ENCODE results near the gene SFXN2. TPM values are rescaled to one million over a fixed set of nuclear protein-coding genes. Genes with fewer than 3 reads are reported as not detected.

The SFXN2 gene
- total and polyA plus RNA-seq, 8 donors, result 5.6 to 21.6 (median 10.0) TPM

- Histone ChIP-seq H3K4me1 (peaks cover 0 to 6% (median under 1%) of the 10 kb centered on the region in 3 donors), H3K27ac (no peak overlapping the region), H3K9me3 (no peaks in the 10 kb centered on the region), H3K4me3 (no peak overlapping the region), H3K36me3 (no peaks in the 10 kb centered on the region), H3K27me3 (no peaks in the 10 kb centered on the region)
- FAIRE-seq (no peak), DNase-seq (no peak), ATAC-seq (no peak)
- TF ChIP-seq CTCF (IDR thresholded peaks at IDR 0.05), result no peak
- WGBS, 2 donors, result 64 to 67% methylated on average over 6 of the region's 6 CpGs
- intact Hi-C loops (cut with DNase I), result no loop called here
Measured at GRCh38 chr10:102764470-102765161, 50.2 kb downstream of the SFXN2 start.

GRCh38 chr10:102765336-102765735, 50.9 kb downstream of the SFXN2 start:
- no peak for TF ChIP-seq CTCF (IDR thresholded peaks at IDR 0.05)
- H3K4me1 ChIP-seq, result peaks cover 7 to 13% (median 8%) of the 10 kb centered on the region in 3 donors
- no peaks in the 10 kb centered on the region for H3K27me3 ChIP-seq
- no peaks in the 10 kb centered on the region for H3K9me3 ChIP-seq
- no peak for DNase-seq
- FAIRE-seq, result no peak
- no peak for ATAC-seq
- no peak overlapping the region for H3K27ac ChIP-seq
- no peak overlapping the region for H3K4me3 ChIP-seq
- intact Hi-C loops (cut with DNase I), result no loop called here
- no peaks in the 10 kb centered on the region for H3K36me3 ChIP-seq
- WGBS, 2 donors, result 78 to 88% methylated on average over 7 of the region's 7 CpGs

- H3K27me3 ChIP-seq, result no peaks in the 10 kb centered on the region
- no peak for DNase-seq
- H3K4me3 ChIP-seq, result no peak overlapping the region
- no peak overlapping the region for H3K27ac ChIP-seq
- intact Hi-C loops (cut with DNase I), result no loop called here
- no peak for TF ChIP-seq CTCF (IDR thresholded peaks at IDR 0.05)
- no peak for FAIRE-seq
- peaks cover 15 to 23% (median 16%) of the 10 kb centered on the region in 3 donors for H3K4me1 ChIP-seq
- WGBS, 2 donors, result 90 to 94% methylated on average over 9 of the region's 9 CpGs
- no peaks in the 10 kb centered on the region for H3K9me3 ChIP-seq
- no peak for ATAC-seq
- H3K36me3 ChIP-seq, result no peaks in the 10 kb centered on the region
Measured at GRCh38 chr10:102767428-102768160, 53.2 kb downstream of the SFXN2 start.

DNA sequence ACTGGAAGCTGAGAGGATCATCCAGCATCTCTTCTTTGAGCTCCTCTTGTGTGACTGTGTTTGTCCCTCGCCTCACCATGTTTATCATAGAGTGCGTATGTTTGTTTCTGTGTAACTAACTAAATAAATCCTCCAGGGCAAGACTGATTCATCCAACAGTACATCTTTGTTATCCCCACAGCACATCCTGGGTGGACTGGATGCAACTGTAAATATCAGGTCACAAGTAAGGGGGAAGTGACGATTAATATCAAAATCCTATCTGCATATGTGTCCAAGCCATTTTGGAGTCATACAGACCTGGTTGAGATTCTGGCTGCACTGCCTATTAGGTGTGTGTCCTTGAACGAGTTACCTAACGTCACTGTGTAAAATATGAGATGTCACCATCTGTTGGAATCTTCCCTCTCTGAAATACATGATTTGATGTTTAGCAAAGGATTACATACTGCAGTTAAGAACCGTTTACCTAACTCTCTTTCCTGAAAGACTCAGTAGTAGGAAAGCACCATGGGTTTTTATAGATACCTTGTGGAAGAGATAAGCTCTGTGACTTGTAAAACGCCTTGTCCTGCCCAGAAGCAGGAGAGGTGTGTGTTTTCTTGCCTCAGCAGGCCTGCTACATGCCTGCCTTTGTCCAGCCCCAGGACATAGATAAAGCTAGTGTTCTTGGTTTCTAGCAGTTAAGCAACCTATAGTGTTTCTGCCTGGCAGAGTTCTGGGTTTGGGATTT, 55.1 kb downstream of the SFXN2 start:
- H3K9me3 ChIP-seq, result no peaks in the 10 kb centered on the region
- H3K27me3 ChIP-seq, result no peaks in the 10 kb centered on the region
- TF ChIP-seq CTCF (IDR thresholded peaks at IDR 0.05), result no peak
- no peak for DNase-seq
- H3K4me3 ChIP-seq, result no peak overlapping the region
- H3K27ac ChIP-seq, result peak overlapping the region in 1 of 4 donors; percentile 24
- no peaks in the 10 kb centered on the region for H3K36me3 ChIP-seq
- no peak for FAIRE-seq
- intact Hi-C loops (cut with DNase I), result no loop called here
- peak; percentile 42 to 49 (median 44) for ATAC-seq
- peaks cover 22 to 31% (median 23%) of the 10 kb centered on the region in 3 donors for H3K4me1 ChIP-seq
- 36 to 38% methylated on average over 7 of the region's 7 CpGs for WGBS, 2 donors

All from pancreas (tissue), 10 donors.